ENCODE data around the gene CAMK4. TPM values are rescaled to one million over a fixed set of nuclear protein-coding genes. Genes with fewer than 3 reads are reported as not detected.

The CAMK4 gene
- total and polyA plus RNA-seq, 9 of the 15 experiments (the other 6 are each of a cell fraction or from before 2014, with no cell fraction given), result 0.35 TPM; not detected in 8

DNA sequence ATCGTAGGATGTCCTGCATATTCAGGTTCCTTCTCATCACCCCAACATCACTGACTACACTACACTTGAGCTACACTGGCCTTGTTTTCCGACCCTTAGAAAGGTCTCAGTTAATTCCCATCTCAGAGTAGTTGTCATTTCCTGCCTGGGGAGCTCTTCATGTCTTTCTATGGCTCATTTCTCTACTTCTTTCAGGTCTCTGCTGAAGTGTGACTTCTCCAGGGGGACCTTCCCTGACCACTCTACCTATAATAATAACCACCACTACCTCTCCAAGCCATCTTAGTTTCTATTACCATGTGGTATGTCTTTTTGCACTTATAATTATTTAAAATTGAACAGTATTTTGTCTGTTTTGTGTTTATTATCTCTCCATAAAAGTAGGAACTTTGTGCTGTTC, 174.9 kb downstream of the CAMK4 start (continued):
- TF ChIP-seq, protein P1, sequence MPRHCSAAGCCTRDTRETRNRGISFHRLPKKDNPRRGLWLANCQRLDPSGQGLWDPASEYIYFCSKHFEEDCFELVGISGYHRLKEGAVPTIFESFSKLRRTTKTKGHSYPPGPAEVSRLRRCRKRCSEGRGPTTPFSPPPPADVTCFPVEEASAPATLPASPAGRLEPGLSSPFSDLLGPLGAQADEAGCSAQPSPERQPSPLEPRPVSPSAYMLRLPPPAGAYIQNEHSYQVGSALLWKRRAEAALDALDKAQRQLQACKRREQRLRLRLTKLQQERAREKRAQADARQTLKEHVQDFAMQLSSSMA (CRISPR knock-in tag; IDR thresholded peaks at IDR 0.05), result no peak
- TF ChIP-seq, protein P2, sequence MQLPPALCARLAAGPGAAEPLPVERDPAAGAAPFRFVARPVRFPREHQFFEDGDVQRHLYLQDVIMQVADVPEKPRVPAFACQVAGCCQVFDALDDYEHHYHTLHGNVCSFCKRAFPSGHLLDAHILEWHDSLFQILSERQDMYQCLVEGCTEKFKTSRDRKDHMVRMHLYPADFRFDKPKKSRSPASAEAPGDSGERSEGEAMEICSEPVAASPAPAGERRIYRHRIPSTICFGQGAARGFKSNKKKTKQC (CRISPR knock-in tag; IDR thresholded peaks at IDR 0.05), result no peak
- TF ChIP-seq CREB1 (IDR thresholded peaks at IDR 0.05) (no peak), CREB1 (CRISPR knock-in tag; IDR thresholded peaks at IDR 0.05) (no peak), FOXA1 (IDR thresholded peaks at IDR 0.05; ENCODE audit: borderline replicate concordance) (no peak), CSDE1 (IDR thresholded peaks at IDR 0.05) (no peak), ERF (CRISPR knock-in tag; IDR thresholded peaks at IDR 0.05) (no peak), KDM4B (IDR thresholded peaks at IDR 0.05; ENCODE audit: borderline replicate concordance in 2 of 2, low read depth in 1 of 2) (no peak)
- TF ChIP-seq, protein P3, sequence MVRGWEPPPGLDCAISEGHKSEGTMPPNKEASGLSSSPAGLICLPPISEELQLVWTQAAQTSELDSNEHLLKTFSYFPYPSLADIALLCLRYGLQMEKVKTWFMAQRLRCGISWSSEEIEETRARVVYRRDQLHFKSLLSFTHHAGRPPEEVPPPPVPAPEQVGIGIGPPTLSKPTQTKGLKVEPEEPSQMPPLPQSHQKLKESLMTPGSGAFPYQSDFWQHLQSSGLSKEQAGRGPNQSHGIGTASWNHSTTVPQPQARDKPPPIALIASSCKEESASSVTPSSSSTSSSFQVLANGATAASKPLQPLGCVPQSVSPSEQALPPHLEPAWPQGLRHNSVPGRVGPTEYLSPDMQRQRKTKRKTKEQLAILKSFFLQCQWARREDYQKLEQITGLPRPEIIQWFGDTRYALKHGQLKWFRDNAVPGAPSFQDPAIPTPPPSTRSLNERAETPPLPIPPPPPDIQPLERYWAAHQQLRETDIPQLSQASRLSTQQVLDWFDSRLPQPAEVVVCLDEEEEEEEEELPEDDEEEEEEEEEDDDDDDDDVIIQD (CRISPR knock-in tag; IDR thresholded peaks at IDR 0.05), result no peak

DNA sequence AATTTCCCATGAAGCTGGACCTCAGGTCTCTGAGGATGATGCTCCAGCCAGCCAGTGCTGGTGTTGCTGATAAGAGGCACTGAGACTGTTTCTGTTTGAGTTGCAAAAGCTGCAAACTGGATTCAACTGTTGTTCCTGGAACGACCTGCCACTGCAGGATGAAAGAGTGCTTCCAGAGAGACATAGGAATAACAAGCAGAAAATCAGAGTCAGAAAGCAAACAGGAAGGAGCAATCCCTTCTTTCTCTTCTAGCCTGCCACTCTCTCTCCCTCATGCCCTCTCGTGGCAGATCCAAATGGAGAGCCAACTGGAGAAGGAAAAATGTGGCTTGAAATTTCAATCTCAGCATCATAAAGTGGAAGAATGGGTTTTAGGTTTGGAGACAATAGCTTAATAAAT, 177.7 kb downstream of the CAMK4 start:
- 0% methylated on average over 2 of the region's 2 CpGs for WGBS (ENCODE audit: insufficient coverage, low coverage, missing lambda C conversion rate)

More for the DNA sequence above, 177.7 kb downstream of the CAMK4 start:
- Histone ChIP-seq H3K9ac (ENCODE audit: insufficient read depth in 1 of 2, low read depth in 2 of 2, low read length in 2 of 2) (no peak overlapping the region), H3K27me3 (ENCODE audit: control insufficient read depth in 2 of 2, insufficient read depth in 2 of 2, low read length in 2 of 2) (no peaks in the 10 kb centered on the region), H3K4me1 (replicated peaks in 1 of 2; ENCODE audit: control insufficient read depth in 2 of 2, insufficient read depth in 2 of 2, low read length in 2 of 2) (no peaks in the 10 kb centered on the region), H3K4me3 (no peak overlapping the region), H3K9me1 (ENCODE audit: control insufficient read depth, insufficient read depth, low read length) (no peaks in the 10 kb centered on the region), H4K20me1 (replicated peaks; ENCODE audit: control insufficient read depth, insufficient read depth, low read length) (no peaks in the 10 kb centered on the region), H2AFZ (ENCODE audit: low read depth, low read length) (no peak overlapping the region), H3K4me2 (ENCODE audit: insufficient read depth, low read length) (no peak overlapping the region), H3K27ac (ENCODE audit: extremely low read depth, low read depth, low read length) (no peak overlapping the region), H3K36me3 (ENCODE audit: control insufficient read depth, insufficient read depth, low read length) (no peaks in the 10 kb centered on the region), H3K79me2 (ENCODE audit: control insufficient read depth, insufficient read depth, low read length) (no peaks in the 10 kb centered on the region), H3K9me3 (replicated peaks; ENCODE audit: control insufficient read depth, insufficient read depth, low read depth, low read length) (no peaks in the 10 kb centered on the region)
- DNase-seq (ENCODE audit: extremely low read depth in 1 of 4, low spot score in 3 of 4) (no peak), FAIRE-seq (no peak), ATAC-seq (no peak)
- intact Hi-C loops (cut with micrococcal nuclease) (no loop called here), in situ Hi-C loops (cut with MboI) (no loop called here)
- TF ChIP-seq, protein P4, sequence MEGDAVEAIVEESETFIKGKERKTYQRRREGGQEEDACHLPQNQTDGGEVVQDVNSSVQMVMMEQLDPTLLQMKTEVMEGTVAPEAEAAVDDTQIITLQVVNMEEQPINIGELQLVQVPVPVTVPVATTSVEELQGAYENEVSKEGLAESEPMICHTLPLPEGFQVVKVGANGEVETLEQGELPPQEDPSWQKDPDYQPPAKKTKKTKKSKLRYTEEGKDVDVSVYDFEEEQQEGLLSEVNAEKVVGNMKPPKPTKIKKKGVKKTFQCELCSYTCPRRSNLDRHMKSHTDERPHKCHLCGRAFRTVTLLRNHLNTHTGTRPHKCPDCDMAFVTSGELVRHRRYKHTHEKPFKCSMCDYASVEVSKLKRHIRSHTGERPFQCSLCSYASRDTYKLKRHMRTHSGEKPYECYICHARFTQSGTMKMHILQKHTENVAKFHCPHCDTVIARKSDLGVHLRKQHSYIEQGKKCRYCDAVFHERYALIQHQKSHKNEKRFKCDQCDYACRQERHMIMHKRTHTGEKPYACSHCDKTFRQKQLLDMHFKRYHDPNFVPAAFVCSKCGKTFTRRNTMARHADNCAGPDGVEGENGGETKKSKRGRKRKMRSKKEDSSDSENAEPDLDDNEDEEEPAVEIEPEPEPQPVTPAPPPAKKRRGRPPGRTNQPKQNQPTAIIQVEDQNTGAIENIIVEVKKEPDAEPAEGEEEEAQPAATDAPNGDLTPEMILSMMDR (IDR thresholded peaks at IDR 0.05 in 2 of 3, conservative IDR thresholded peaks at IDR 0.05 in 1 of 3; ENCODE audit: insufficient read depth in 2 of 3, low read depth in 1 of 3, low read length in 3 of 3), result 0 out of 6 replicates have a peak, but pooled peaks of 1 of the 3 experiments have one; percentile 6
- TF ChIP-seq, protein P5, sequence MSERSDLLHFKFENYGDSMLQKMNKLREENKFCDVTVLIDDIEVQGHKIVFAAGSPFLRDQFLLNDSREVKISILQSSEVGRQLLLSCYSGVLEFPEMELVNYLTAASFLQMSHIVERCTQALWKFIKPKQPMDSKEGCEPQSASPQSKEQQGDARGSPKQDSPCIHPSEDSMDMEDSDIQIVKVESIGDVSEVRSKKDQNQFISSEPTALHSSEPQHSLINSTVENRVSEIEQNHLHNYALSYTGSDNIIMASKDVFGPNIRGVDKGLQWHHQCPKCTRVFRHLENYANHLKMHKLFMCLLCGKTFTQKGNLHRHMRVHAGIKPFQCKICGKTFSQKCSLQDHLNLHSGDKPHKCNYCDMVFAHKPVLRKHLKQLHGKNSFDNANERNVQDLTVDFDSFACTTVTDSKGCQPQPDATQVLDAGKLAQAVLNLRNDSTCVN (CRISPR knock-in tag; IDR thresholded peaks at IDR 0.05), result no peak
- ChIA-PET POLR2A (no interaction called here), CTCF (ENCODE audit: low intra/inter-chr PET ratio) (no interaction called here)
- no TSS peak for BruUV-seq (replicated peaks)
